HepG2 (cell line): ENCODE data around the gene DNASE1L2. TPM values are rescaled to one million over a fixed set of nuclear protein-coding genes. Genes with fewer than 3 reads are reported as not detected.

Source experiments
- AGO2 ChIP-seq: fragments of 200-400 bp; formaldehyde crosslinking; optimal IDR thresholded peaks from 2 replicates; pipeline ENCODE3; 2017; ENCODE audit warnings: mild to moderate bottlenecking, low read depth, low read length, moderate library complexity
- ATRX ChIP-seq: sonication (generic); formaldehyde crosslinking; IDR thresholded peaks from 2 replicates; pipeline ENCODE4 v1.4.0; 2020; ENCODE audit warnings: missing genetic modification reagents, borderline replicate concordance
- GZF1 ChIP-seq: sonication (generic); formaldehyde crosslinking; IDR thresholded peaks from 2 replicates; pipeline ENCODE4 v1.5.1; 2020; ENCODE audit warnings: mild to moderate bottlenecking, missing genetic modification reagents
- HOXA5 ChIP-seq: sonication (generic); formaldehyde crosslinking; IDR thresholded peaks from 2 replicates; pipeline ENCODE4 v1.4.0; 2020; ENCODE audit warnings: missing genetic modification reagents
- KLF12 ChIP-seq: sonication (generic); formaldehyde crosslinking; IDR thresholded peaks from 2 replicates; pipeline ENCODE4 v1.4.0; 2020; ENCODE audit warnings: missing genetic modification reagents, borderline replicate concordance
- MTA3 ChIP-seq: sonication (generic); formaldehyde crosslinking; IDR thresholded peaks from 2 replicates; pipeline ENCODE4 v1.4.0; 2020; ENCODE audit warnings: missing genetic modification reagents
- NFIB ChIP-seq: sonication (generic); formaldehyde crosslinking; IDR thresholded peaks from 2 replicates; pipeline ENCODE4 v1.9.0; 2021; ENCODE audit warnings: missing genetic modification reagents, mild to moderate bottlenecking, borderline replicate concordance
- RARA ChIP-seq: IDR thresholded peaks from 2 replicates; pipeline ENCODE4 v1.6.1; 2016; ENCODE audit warnings: missing genetic modification reagents, missing compliant biosample characterization
- RCOR2 ChIP-seq: IDR thresholded peaks from 2 replicates; pipeline ENCODE4 v1.6.1; 2016; ENCODE audit warnings: missing biosample characterization, missing genetic modification reagents
- SRSF9 ChIP-seq: fragments of 200-400 bp; formaldehyde crosslinking; IDR thresholded peaks from 2 replicates; pipeline ENCODE4 v1.6.1; 2018; ENCODE audit warnings: borderline replicate concordance, mild to moderate bottlenecking, low read depth, low read length; ENCODE audit not compliant: insufficient read depth, poor library complexity, severe bottlenecking
- ZNF468 ChIP-seq: sonication (generic); formaldehyde crosslinking; IDR thresholded peaks from 2 replicates; pipeline ENCODE4 v1.8.0; 2022; ENCODE audit warnings: mild to moderate bottlenecking, moderate library complexity, missing genetic modification reagents
- ZNF556 ChIP-seq: sonication (generic); formaldehyde crosslinking; IDR thresholded peaks from 2 replicates; pipeline ENCODE4 v1.4.0; 2020; ENCODE audit warnings: mild to moderate bottlenecking, missing genetic modification reagents, borderline replicate concordance
- ZNF614 ChIP-seq: IDR thresholded peaks from 2 replicates; pipeline ENCODE4 v1.6.1; 2018; ENCODE audit warnings: missing biosample characterization, missing genetic modification reagents, inconsistent platforms, borderline replicate concordance
- ZNF724P ChIP-seq: sonication (generic); formaldehyde crosslinking; IDR thresholded peaks from 2 replicates; pipeline ENCODE4 v1.8.0; 2022; ENCODE audit warnings: missing genetic modification reagents, borderline replicate concordance
- polyA plus RNA-seq, 8 experiments: library from polyadenylated mRNA; depleted of rRNA in 3 of 8; stranded (reverse) in 7 of 8; unstranded in 1 of 8; fragments of >200 nt; fragmentation: Illumina TruSeq in 4 of 8; extraction: Trizol in 4 of 8; gene quantifications; 2 replicates each; pipeline versions ENCODE4 v1.2.1 to v1.2.3, GENCODE V29; 2011 to 2016; ENCODE audit warnings: low read depth in 4 of 8, missing spikeins in 1 of 8, mixed read lengths in 1 of 8; ENCODE audit not compliant: insufficient read depth in 1 of 8
- total RNA-seq, 5 experiments: library from RNA; depleted of rRNA; stranded (reverse); fragments of >200 nt; fragmentation: Illumina TruSeq; extraction: Trizol; gene quantifications; 2 replicates each; pipeline ENCODE4 v1.2.3, GENCODE V29; 2016; ENCODE audit warnings: low read depth in 1 of 5
- TF ChIP-seq, protein P1 (sequence below): sonication (generic); IDR thresholded peaks from 2 replicates; pipeline ENCODE4 v1.6.1; 2016; ENCODE audit warnings: low read depth, borderline replicate concordance
- TF ChIP-seq, protein P2 (sequence below): sonication (generic); formaldehyde crosslinking; IDR thresholded peaks from 2 replicates; pipeline ENCODE4 v1.4.0; 2020; ENCODE audit warnings: mild to moderate bottlenecking, missing genetic modification reagents
- TF ChIP-seq, protein P3 (sequence below): sonication (generic); formaldehyde crosslinking; IDR thresholded peaks from 2 replicates; pipeline ENCODE4 v1.8.0; 2022; ENCODE audit warnings: mild to moderate bottlenecking, missing genetic modification reagents; ENCODE audit not compliant: insufficient replicate concordance
- TF ChIP-seq, protein P4 (sequence below): IDR thresholded peaks from 2 replicates; pipeline ENCODE4 v1.6.1; 2018; ENCODE audit warnings: missing genetic modification reagents
- TF ChIP-seq, protein P5 (sequence below): sonication (generic); formaldehyde crosslinking; IDR thresholded peaks from 2 replicates; pipeline ENCODE4 v1.4.0; 2020; ENCODE audit warnings: missing genetic modification reagents
- TF ChIP-seq, protein P6 (sequence below), 2 experiments: sonication (generic) in 1 of 2; formaldehyde crosslinking in 1 of 2; IDR thresholded peaks; 2 replicates each; pipeline versions ENCODE4 v1.5.1 to v1.6.1; 2011 to 2020; ENCODE audit warnings: borderline replicate concordance in 1 of 2, low read depth in 1 of 2, low read length in 1 of 2, mild to moderate bottlenecking in 1 of 2, missing genetic modification reagents in 1 of 2, moderate library complexity in 1 of 2

DNASE1L2 gene
- total and polyA plus RNA-seq, 2 of the 13 experiments (the other 11 are each of a cell fraction or from before 2014, with no cell fraction given), result 0.44 to 0.50 TPM

DNA sequence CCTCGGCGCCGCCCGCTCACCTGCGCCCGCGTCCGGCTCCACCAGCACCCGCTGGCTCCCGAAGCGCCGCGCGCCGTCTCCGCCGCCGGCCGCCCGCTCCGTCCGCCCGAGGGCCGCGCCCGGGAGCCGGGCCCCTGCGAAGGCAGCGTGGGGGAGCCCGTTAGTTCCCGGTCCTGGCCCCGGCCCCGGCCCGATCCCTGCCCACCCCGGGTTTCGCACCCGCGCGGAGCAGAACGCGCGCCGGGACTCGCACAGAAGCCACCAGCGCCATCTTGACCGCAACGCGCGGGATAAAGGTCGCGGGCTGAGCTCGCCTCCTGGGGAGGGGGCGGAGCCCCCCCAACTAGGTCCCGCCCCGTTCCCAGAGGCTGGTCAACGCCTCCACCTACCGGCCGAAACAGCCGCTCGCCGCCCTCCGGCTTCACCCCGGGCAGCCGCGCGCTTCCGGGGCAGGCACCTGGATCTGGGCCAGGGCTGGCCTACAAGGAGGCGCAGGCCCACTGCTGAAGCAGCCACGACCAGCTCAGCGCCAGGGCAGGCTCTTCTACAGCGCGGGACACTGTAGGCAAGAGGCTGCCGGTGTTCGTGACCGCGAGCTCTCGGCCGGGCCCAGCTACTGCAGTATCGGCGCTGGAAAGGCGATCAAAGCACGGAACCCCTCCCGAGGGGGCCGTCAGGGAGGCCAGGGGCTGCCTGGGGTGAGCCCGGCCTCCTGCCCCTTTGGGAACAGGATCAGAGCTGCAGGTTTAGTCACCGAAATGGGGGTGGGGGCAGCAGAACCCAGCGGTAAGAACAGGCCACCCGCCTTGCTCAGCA is 15.3 kb downstream of the DNASE1L2 start, which contains the start of gene ECI1 (continued):
- TF ChIP-seq GZF1 (no peak), RCOR2 (peak; percentile 35; the same call in 1 of the 2 replicates), ZNF468 (CRISPR knock-in tag) (no peak), ZNF724P (CRISPR knock-in tag) (no peak), ZNF556 (CRISPR knock-in tag) (peak; percentile 89; the same call in 1 of the 2 replicates), ATRX (CRISPR knock-in tag) (no peak), ZNF614 (CRISPR knock-in tag) (peak; percentile 95), AGO2 (peak; percentile 99), HOXA5 (CRISPR knock-in tag) (peak; percentile 91), MTA3 (no peak), RARA (CRISPR knock-in tag) (peak; percentile 66), KLF12 (CRISPR knock-in tag) (peak; percentile 63; the same call in 1 of the 2 replicates), NFIB (0 out of 2 replicates have a peak, but pooled peaks have one; percentile 52), SRSF9 (no peak)
- TF ChIP-seq, protein P1, sequence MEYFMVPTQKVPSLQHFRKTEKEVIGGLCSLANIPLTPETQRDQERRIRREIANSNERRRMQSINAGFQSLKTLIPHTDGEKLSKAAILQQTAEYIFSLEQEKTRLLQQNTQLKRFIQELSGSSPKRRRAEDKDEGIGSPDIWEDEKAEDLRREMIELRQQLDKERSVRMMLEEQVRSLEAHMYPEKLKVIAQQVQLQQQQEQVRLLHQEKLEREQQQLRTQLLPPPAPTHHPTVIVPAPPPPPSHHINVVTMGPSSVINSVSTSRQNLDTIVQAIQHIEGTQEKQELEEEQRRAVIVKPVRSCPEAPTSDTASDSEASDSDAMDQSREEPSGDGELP, result peak; percentile 76; the same call in 1 of the 2 replicates
- TF ChIP-seq, protein P2, sequence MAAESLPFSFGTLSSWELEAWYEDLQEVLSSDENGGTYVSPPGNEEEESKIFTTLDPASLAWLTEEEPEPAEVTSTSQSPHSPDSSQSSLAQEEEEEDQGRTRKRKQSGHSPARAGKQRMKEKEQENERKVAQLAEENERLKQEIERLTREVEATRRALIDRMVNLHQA (CRISPR knock-in tag), result no peak
- TF ChIP-seq, protein P3, sequence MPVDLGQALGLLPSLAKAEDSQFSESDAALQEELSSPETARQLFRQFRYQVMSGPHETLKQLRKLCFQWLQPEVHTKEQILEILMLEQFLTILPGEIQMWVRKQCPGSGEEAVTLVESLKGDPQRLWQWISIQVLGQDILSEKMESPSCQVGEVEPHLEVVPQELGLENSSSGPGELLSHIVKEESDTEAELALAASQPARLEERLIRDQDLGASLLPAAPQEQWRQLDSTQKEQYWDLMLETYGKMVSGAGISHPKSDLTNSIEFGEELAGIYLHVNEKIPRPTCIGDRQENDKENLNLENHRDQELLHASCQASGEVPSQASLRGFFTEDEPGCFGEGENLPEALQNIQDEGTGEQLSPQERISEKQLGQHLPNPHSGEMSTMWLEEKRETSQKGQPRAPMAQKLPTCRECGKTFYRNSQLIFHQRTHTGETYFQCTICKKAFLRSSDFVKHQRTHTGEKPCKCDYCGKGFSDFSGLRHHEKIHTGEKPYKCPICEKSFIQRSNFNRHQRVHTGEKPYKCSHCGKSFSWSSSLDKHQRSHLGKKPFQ (CRISPR knock-in tag), result no peak
- TF ChIP-seq, protein P4, sequence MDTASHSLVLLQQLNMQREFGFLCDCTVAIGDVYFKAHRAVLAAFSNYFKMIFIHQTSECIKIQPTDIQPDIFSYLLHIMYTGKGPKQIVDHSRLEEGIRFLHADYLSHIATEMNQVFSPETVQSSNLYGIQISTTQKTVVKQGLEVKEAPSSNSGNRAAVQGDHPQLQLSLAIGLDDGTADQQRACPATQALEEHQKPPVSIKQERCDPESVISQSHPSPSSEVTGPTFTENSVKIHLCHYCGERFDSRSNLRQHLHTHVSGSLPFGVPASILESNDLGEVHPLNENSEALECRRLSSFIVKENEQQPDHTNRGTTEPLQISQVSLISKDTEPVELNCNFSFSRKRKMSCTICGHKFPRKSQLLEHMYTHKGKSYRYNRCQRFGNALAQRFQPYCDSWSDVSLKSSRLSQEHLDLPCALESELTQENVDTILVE (CRISPR knock-in tag), result peak; percentile 72; the same call in 1 of the 2 replicates
- TF ChIP-seq, protein P5, sequence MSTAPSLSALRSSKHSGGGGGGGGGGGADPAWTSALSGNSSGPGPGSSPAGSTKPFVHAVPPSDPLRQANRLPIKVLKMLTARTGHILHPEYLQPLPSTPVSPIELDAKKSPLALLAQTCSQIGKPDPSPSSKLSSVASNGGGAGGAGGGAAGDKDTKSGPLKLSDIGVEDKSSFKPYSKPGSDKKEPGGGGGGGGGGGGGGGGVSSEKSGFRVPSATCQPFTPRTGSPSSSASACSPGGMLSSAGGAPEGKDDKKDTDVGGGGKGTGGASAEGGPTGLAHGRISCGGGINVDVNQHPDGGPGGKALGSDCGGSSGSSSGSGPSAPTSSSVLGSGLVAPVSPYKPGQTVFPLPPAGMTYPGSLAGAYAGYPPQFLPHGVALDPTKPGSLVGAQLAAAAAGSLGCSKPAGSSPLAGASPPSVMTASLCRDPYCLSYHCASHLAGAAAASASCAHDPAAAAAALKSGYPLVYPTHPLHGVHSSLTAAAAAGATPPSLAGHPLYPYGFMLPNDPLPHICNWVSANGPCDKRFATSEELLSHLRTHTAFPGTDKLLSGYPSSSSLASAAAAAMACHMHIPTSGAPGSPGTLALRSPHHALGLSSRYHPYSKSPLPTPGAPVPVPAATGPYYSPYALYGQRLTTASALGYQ (CRISPR knock-in tag), result no peak
- TF ChIP-seq, protein P6, sequence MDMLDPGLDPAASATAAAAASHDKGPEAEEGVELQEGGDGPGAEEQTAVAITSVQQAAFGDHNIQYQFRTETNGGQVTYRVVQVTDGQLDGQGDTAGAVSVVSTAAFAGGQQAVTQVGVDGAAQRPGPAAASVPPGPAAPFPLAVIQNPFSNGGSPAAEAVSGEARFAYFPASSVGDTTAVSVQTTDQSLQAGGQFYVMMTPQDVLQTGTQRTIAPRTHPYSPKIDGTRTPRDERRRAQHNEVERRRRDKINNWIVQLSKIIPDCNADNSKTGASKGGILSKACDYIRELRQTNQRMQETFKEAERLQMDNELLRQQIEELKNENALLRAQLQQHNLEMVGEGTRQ (IDR thresholded peaks at IDR 0.05; ENCODE audit: low read depth, low read length), result no peak
- TF ChIP-seq, protein P6 (CRISPR knock-in tag; IDR thresholded peaks at IDR 0.05; ENCODE audit: borderline replicate concordance), result no peak; the same call in 1 of the 2 replicates
